GM23338 (cell line): Measurements from ENCODE around the gene STAC2. TPM values are rescaled to one million over a fixed set of nuclear protein-coding genes. Genes with fewer than 3 reads are reported as not detected.

Source experiments
- ATAC-seq: fragments of 200-7000 bp; cut with Tn5 transposase; 3 replicates; pipeline ENCODE4 v1.9.1; 2020
- DNase-seq: peaks from one replicate; pipeline ENCODE4 v3.0.0-alpha.2; 2015; ENCODE audit warnings: low spot score
- H2AFZ ChIP-seq: fragments of 200-600 bp; sonication (generic); 2 replicates; pipeline ENCODE4 v1.8.0; 2016; ENCODE audit warnings: antibody characterized with exemption, mild to moderate bottlenecking, moderate library complexity
- H3F3A ChIP-seq: fragments of 200-600 bp; sonication (generic); replicated peaks from 2 replicates; pipeline ENCODE4 v1.8.0; 2017; ENCODE audit warnings: antibody characterized with exemption, mixed run types, low read depth
- H3K27ac ChIP-seq: fragments of 200-600 bp; sonication (generic); 2 replicates; pipeline ENCODE4 v1.6.1; 2016; ENCODE audit warnings: low read depth
- H3K27me3 ChIP-seq: fragments of 200-600 bp; sonication (generic); 2 replicates; pipeline ENCODE4 v1.8.0; 2016; ENCODE audit warnings: mild to moderate bottlenecking, mixed run types, moderate library complexity; ENCODE audit not compliant: insufficient read depth
- H3K36me3 ChIP-seq: fragments of 200-600 bp; sonication (generic); 2 replicates; pipeline ENCODE4 v1.8.0; 2016; ENCODE audit warnings: mild to moderate bottlenecking; ENCODE audit not compliant: insufficient read depth
- H3K4me1 ChIP-seq: fragments of 200-600 bp; sonication (generic); 2 replicates; pipeline ENCODE4 v1.8.0; 2016; ENCODE audit warnings: mild to moderate bottlenecking, moderate library complexity; ENCODE audit not compliant: insufficient read depth
- H3K4me2 ChIP-seq: fragments of 200-600 bp; sonication (generic); 2 replicates; pipeline ENCODE4 v1.7.1; 2017; ENCODE audit warnings: mixed run types
- H3K4me3 ChIP-seq: fragments of 200-600 bp; sonication (generic); 2 replicates; pipeline ENCODE4 v1.6.1; 2016; ENCODE audit warnings: mixed run types
- H3K79me2 ChIP-seq: fragments of 200-600 bp; sonication (generic); replicated peaks from 2 replicates; pipeline ENCODE4 v1.8.0; 2017; ENCODE audit warnings: mild to moderate bottlenecking; ENCODE audit not compliant: insufficient read depth
- H3K9me2 ChIP-seq: fragments of 200-600 bp; sonication (generic); 2 replicates; pipeline ENCODE4 v1.8.0; 2017; ENCODE audit not compliant: insufficient read depth
- H4K20me1 ChIP-seq: fragments of 200-600 bp; sonication (generic); replicated peaks from 2 replicates; pipeline ENCODE4 v1.8.0; 2017; ENCODE audit warnings: mild to moderate bottlenecking; ENCODE audit not compliant: insufficient read depth
- H3K27ac Mint-ChIP-seq: 2 replicates; pipeline ENCODE4 v1.8.0; 2020; ENCODE audit warnings: inconsistent platforms, mild to moderate bottlenecking, moderate library complexity, mixed read lengths
- H3K27me3 Mint-ChIP-seq: 3 replicates; pipeline ENCODE4 v1.8.0; 2022; ENCODE audit warnings: low read depth, mild to moderate bottlenecking, moderate library complexity, mixed read lengths, inconsistent platforms; ENCODE audit not compliant: insufficient read depth, poor library complexity
- H3K36me3 Mint-ChIP-seq: 3 replicates; pipeline ENCODE4 v1.8.0; 2021; ENCODE audit warnings: low read depth, mild to moderate bottlenecking, inconsistent platforms, moderate library complexity, mixed read lengths
- H3K4me1 Mint-ChIP-seq: 3 replicates; pipeline ENCODE4 v1.8.0; 2020; ENCODE audit warnings: mild to moderate bottlenecking, inconsistent platforms, mixed read lengths
- H3K4me3 Mint-ChIP-seq: 3 replicates; pipeline ENCODE4 v1.8.0; 2021; ENCODE audit warnings: moderate library complexity, mild to moderate bottlenecking, inconsistent platforms, mixed read lengths
- H3K9me3 Mint-ChIP-seq: 3 replicates; pipeline ENCODE4 v1.8.0; 2020; ENCODE audit warnings: moderate library complexity, mild to moderate bottlenecking, inconsistent platforms, mixed read lengths
- CREB1 ChIP-seq: fragments of 250-450 bp; sonication (Bioruptor Pico); IDR thresholded peaks from 2 replicates; pipeline ENCODE4 v1.5.0; 2020; ENCODE audit warnings: low read depth, mild to moderate bottlenecking, moderate library complexity
- CTCF ChIP-seq, 2 experiments: fragments of 200-600 bp in 1 of 2; sonication (generic) in 1 of 2; conservative IDR thresholded peaks; 2 replicates each; pipeline versions ENCODE4 v1.5.1 to v1.6.1; 2016 to 2017; ENCODE audit warnings: antibody characterized with exemption in 2 of 2, low read depth in 2 of 2, mild to moderate bottlenecking in 2 of 2, moderate library complexity in 1 of 2
- ETS1 ChIP-seq: IDR thresholded peaks from 2 replicates; pipeline ENCODE4 v1.6.1; 2016; ENCODE audit warnings: antibody characterized with exemption
- EZH2 ChIP-seq: fragments of 200-600 bp; sonication (generic); IDR thresholded peaks from one replicate; pipeline ENCODE4 v1.8.0; 2017; ENCODE audit warnings: antibody characterized with exemption, mild to moderate bottlenecking, low read depth; ENCODE audit not compliant: unreplicated experiment
- EZH2phosphoT487 ChIP-seq: fragments of 200-600 bp; sonication (generic); IDR thresholded peaks from one replicate; pipeline ENCODE4 v1.8.1; 2018; ENCODE audit warnings: antibody characterized with exemption; ENCODE audit not compliant: unreplicated experiment
- JUNB ChIP-seq: IDR thresholded peaks from one replicate; pipeline ENCODE4 v1.6.1; 2016; ENCODE audit warnings: antibody characterized with exemption; ENCODE audit not compliant: unreplicated experiment
- NANOG ChIP-seq: IDR thresholded peaks from 2 replicates; pipeline ENCODE4 v1.6.1; 2016; ENCODE audit warnings: antibody characterized with exemption, borderline replicate concordance
- POLR2AphosphoS5 ChIP-seq: IDR thresholded peaks from 2 replicates; pipeline ENCODE4 v1.6.1; 2016; ENCODE audit warnings: antibody characterized with exemption, low read depth
- REST ChIP-seq: IDR thresholded peaks from one replicate; pipeline ENCODE4 v1.6.1; 2018; ENCODE audit warnings: antibody characterized with exemption; ENCODE audit not compliant: unreplicated experiment
- STAT1 ChIP-seq: IDR thresholded peaks from one replicate; pipeline ENCODE4 v1.6.1; 2016; ENCODE audit warnings: antibody characterized with exemption; ENCODE audit not compliant: unreplicated experiment
- ZNF114 ChIP-seq: fragments of 250-450 bp; sonication (Bioruptor Pico); IDR thresholded peaks from 2 replicates; pipeline ENCODE4 v1.5.0; 2020; ENCODE audit warnings: mild to moderate bottlenecking, moderate library complexity
- ZNF331 ChIP-seq: fragments of 250-450 bp; sonication (Bioruptor Pico); IDR thresholded peaks from 2 replicates; pipeline ENCODE4 v1.5.0; 2020; ENCODE audit warnings: low read depth, mild to moderate bottlenecking, moderate library complexity
- ZNF462 ChIP-seq: fragments of 250-450 bp; sonication (Bioruptor Pico); IDR thresholded peaks from 2 replicates; pipeline ENCODE4 v1.5.0; 2020; ENCODE audit warnings: mild to moderate bottlenecking, moderate library complexity
- polyA plus RNA-seq: library from polyadenylated mRNA; unstranded; fragments of >200 nt; fragmentation: Nextera tagmentation; extraction: Ambion mirVana; gene quantifications from 2 replicates; pipeline ENCODE4 v1.2.1, GENCODE V29; 2016
- total RNA-seq: library from RNA; depleted of rRNA; stranded (reverse); fragments of >200 nt; shearing (Covaris generic); gene quantifications from 2 replicates; pipeline ENCODE4 v1.2.3, GENCODE V29; 2014

The STAC2 gene
- total and polyA plus RNA-seq, 2 experiments from 2014 or later: 1.9 to 3.1 TPM

DNA sequence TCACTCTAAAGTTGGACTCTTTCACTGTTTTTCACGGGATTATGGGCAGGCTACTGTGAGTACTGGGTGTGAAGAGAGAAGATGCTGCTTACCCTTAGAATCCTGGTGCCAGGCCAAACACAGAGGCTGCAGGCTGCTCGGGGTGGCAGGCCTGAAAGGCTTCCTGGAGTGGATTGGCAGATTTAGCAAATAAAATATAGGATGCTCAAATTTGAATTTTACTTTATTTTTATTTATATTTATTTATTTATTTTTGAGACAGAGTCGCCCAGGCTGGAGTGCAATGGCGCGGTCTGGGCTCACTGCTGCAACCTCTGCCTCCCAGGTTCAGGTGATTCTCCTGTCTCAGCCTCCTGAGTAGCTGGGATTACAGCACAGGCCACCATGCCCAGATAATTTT is 14.9 kb upstream of the STAC2 start:
- H3K9me3 Mint-ChIP-seq: no peaks in the 10 kb centered on the region
- DNase-seq (no peak), ATAC-seq (no peak)
- Histone ChIP-seq H3K9me2 (no peaks in the 10 kb centered on the region), H3K27ac (no peak overlapping the region), H3K4me1 (no peaks in the 10 kb centered on the region; the same call in 1 of the 2 replicates), H3K79me2 (no peaks in the 10 kb centered on the region), H3K27me3 (no peaks in the 10 kb centered on the region), H3F3A (peaks cover 5% of the 10 kb centered on the region; the same call in 1 of the 2 replicates), H4K20me1 (no peaks in the 10 kb centered on the region), H3K36me3 (no peaks in the 10 kb centered on the region), H3K4me2 (no peak overlapping the region), H3K4me3 (no peak overlapping the region), H2AFZ (no peak overlapping the region)
- no peak overlapping the region for H3K4me3 Mint-ChIP-seq
- no peaks in the 10 kb centered on the region for H3K36me3 Mint-ChIP-seq
- peaks cover 20% of the 10 kb centered on the region; the same call in 2 of the 3 replicates for H3K4me1 Mint-ChIP-seq
- H3K27me3 Mint-ChIP-seq: peaks cover 10% of the 10 kb centered on the region
- TF ChIP-seq REST (no peak), NANOG (no peak), ZNF462 (CRISPR knock-in tag) (no peak), CTCF (conservative IDR thresholded peaks at IDR 0.05; ENCODE audit: low read depth in 2 of 2) (no peak), CREB1 (no peak), ETS1 (no peak), JUNB (no peak), STAT1 (no peak), POLR2AphosphoS5 (no peak), EZH2 (no peak), EZH2phosphoT487 (no peak), ZNF114 (CRISPR knock-in tag) (no peak), ZNF331 (CRISPR knock-in tag) (no peak)
- H3K27ac Mint-ChIP-seq: no peak overlapping the region
